Myocyte (in vitro differentiated cells): ENCODE data around the gene AIG1. TPM values are rescaled to one million over a fixed set of nuclear protein-coding genes. Genes with fewer than 3 reads are reported as not detected.
"Not testable (repeated sequence)": the region's sequence is repeated elsewhere in the genome, so short reads cannot be mapped to it uniquely, and the experiment has no call there.

Source experiments
- DNase-seq: peaks from one replicate; pipeline ENCODE4 v3.0.0-alpha.2; 2012; ENCODE audit warnings: low read depth
- total RNA-seq: library from RNA; depleted of rRNA; stranded (reverse); fragments of >200 nt; gene quantifications from 2 replicates; pipeline ENCODE4 v1.2.3, GENCODE V29; 2014

The AIG1 gene
- total RNA-seq, 1 donor from 2014 or later: 82.6 TPM

GRCh38 chr6:143160439-143161220 is 99.9 kb downstream of the AIG1 start:
- peak; percentile 63 for DNase-seq

- DNase-seq: no peak
Measured at GRCh38 chr6:143163621-143164020, 102.9 kb downstream of the AIG1 start.

GRCh38 chr6:143164565-143165105 is 103.9 kb downstream of the AIG1 start:
- DNase-seq: no peak

DNA sequence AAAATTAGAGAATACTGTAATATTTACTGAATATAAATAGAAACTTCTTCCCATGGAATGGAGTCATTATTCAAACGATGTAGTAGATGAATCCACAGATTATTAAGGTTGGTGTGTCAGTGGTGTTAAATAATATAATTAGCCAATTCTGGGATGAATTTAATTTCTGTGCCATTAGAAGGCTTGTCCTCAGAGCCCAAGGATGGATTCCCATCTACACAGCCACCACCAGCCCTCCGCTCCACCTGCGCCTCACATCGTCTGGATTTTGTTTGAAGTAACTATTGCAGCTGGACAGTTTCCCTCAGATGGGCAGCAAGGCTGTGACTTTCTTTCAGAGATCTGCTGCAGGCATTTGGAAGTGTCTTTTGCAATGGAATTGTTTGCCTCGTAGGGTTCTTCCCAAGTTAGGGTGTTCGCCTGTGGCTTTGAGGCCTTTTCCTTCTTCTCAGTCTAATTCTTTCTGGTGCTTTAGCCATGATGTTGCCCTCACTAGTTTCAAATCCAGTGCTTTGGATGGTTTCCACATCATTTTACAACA is 104.7 kb downstream of the AIG1 start:
- DNase-seq: no peak

- DNase-seq: no peak
Measured at GRCh38 chr6:143166247-143166695, 105.6 kb downstream of the AIG1 start.

- no peak for DNase-seq
Measured at GRCh38 chr6:143167224-143167623, 106.5 kb downstream of the AIG1 start.

- not testable (repeated sequence) for DNase-seq
Measured at GRCh38 chr6:143168396-143168816, 107.7 kb downstream of the AIG1 start.

DNA sequence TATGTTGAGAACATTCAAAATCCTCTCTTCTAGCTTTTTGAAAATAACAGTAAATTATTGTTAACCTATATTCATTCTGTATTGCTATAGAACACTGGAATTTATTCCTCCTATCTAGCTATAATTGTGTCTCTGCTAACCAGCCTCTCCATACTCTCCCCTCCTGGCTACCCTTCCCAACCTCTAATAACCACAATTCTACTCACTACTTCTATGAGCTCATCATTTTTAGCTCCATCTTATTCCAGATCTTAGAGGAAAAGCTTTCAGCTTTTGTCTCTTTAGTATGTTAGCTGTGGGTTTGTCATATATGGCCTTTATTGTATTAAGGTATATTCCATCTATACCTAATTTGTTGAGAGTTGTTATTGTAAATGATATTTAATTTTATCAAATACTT is 108.8 kb downstream of the AIG1 start:
- DNase-seq: no peak

- no peak for DNase-seq
Measured at GRCh38 chr6:143174516-143174915, 113.8 kb downstream of the AIG1 start.

- DNase-seq: no peak
Measured at GRCh38 chr6:143174951-143175350, 114.3 kb downstream of the AIG1 start.

DNA sequence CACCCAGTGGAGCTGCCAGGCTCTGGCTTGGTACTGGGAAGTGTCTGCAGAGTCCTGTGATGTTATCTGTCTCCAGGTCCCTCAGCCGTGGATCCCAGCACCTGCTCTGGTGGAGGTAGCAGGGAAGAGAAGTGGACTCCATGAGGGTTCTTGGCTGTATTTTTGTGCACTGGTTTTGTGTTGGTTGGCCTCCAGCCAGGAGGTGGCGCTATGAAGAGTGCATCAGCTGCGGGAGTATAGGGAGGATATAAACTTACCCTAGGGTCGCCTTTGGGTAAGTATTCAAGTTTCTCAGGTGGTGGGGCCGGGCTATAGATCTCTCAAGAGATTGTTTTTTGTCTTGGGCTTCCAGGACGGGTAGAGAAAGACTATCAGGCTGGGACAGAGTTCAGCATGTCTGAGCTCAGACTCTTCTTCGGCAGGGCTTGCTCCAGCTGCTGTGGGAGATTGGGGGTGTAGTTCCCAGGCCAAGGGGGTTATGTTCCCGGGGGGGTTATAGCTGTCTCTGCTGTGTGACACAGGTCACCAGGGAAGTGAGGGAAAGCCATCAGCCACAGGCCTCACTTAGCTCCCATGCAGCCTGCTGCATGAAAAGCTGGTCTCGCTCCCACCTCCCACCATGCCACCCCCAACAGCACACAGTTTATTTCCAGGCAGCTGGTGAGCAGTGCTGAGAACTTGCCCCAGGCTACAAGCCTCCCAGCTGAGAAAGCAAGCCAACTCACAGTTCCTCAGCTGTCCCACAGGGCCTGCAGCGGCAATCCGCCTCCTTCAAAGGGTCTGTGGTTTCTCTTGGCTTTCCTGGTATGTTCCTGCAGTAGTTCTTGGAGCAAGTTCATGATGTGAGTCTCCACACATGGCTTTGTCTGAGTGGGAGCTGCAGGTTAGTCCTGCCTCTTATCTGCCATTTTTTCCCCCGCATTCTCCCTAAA is 115.7 kb downstream of the AIG1 start:
- DNase-seq: peak; percentile 92

DNA sequence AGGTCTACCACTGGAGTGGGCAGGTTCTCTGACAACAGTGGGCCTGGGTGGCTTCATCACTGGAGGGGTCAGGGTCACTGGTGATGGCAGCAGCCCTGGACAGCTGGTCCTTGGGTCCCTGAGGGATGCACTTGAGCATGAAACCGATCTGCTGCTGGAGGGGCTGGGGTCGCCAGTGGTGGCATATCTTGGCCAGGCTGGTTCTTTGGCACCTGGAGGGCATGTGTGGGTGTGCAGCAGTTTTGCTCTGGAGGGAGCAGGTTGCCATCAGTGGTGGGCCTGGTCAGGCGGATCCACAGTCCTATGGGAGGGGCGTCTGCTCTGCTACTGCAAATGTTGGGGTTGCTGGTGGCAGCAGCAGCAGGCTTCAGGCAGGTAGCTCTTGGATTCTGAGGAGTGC is 117.0 kb downstream of the AIG1 start:
- no peak for DNase-seq

GRCh38 chr6:143179096-143179495 is 118.4 kb downstream of the AIG1 start:
- DNase-seq: no peak

- DNase-seq: no peak
Measured at GRCh38 chr6:143179901-143180612, 119.4 kb downstream of the AIG1 start.

DNA sequence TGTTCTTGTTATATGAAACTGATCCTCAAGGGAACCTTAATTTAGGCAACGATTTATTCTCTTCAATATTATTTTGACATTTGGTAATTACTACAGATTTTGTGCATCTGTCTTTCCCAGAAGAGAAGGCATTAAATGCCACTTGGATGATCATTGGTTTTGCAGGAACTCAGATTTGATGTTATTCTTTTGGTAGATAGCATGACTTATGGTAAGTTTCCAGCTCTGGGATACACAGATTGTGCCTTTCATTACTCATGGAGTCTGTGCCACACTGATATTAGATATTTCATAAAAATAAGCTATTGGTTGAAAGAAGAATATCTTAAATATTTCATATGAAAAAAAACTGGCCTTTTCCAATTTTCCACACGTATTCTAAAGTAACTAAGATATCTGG is 120.1 kb downstream of the AIG1 start:
- DNase-seq: no peak

DNA sequence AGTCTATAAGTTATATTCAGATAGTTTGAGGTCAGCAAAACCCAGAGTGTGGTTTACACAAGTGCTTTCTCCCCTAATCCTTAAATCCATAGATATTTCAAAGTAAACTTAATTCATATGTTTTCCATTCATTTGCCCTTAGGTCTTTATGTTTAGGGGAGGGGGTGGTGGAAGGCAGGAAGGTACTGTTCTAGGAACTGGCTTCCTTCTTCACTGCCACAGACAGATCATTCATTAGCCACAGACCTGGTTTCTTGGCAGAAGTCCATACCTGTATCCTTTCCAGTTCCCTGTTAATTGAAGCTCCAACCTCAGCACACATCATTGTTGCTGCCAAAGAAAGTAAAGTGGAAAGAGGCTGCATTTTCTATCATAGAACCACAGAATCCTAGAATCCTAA is 123.0 kb downstream of the AIG1 start:
- no peak for DNase-seq

GRCh38 chr6:143185288-143185687 is 124.6 kb downstream of the AIG1 start:
- DNase-seq: no peak

GRCh38 chr6:143187238-143187923 is 126.7 kb downstream of the AIG1 start:
- DNase-seq: peak; percentile 45

DNA sequence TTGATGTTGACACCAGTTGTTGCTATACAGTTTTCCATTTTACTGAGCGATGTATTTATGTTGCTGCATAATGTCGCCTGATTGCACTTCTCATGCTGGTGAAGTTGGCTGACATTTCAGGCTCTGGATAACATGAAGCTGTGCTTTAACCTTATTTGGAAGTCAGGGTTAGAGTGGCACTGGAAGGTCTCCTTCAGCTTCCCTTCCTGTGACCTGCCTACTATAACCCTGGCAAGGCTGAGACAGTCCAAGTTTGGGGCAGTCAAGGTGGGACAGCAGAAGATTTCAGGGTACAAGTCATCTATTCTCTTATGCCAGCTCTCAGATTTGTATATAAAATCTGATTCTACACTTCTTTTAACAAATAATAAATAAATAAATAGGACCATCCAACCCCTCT is 127.6 kb downstream of the AIG1 start:
- DNase-seq: no peak

- no peak for DNase-seq
Measured at GRCh38 chr6:143191361-143191760, 130.7 kb downstream of the AIG1 start.
